ENCODE results near the gene CNST.
A peak's percentile ranks its signal among the peaks of the same experiment; 100 is the strongest.

Gene CNST, protein sequence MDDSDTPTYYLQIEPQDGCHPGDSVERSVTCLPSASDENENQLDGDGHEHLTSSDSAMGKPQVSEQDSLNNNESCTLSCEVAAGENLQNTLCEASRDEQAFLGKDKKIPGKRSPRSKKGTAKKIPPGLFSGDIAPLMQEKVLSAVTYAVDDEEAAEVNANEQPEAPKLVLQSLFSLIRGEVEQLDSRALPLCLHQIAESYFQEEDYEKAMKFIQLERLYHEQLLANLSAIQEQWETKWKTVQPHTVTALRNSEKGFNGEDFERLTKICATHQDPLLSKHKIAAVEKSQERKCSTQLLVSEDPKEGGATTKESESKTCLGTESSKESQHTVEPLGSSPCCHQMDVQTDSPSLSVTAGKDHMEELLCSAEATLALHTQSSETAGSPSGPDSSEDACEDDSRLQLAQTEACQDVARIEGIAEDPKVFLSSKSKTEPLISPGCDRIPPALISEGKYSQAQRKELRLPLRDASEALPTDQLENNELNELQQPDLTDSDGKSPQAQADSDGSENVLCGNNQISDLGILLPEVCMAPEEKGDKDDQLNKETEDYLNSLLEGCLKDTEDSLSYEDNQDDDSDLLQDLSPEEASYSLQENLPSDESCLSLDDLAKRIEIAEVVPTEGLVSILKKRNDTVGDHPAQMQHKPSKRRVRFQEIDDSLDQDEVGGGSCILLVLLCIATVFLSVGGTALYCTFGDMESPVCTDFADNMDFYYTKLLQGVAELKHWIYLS

GRCh38 chr1:246566128-246566812, at the start of gene CNST, which contains the start of gene TFB2M:
Gene CNST (plus strand): TSS chr1:246566456. CDS start chr1:246591563, 25,107 bp downstream.
Gene TFB2M (minus strand): TSS chr1:246566261. CDS start chr1:246566138, 123 bp downstream.
- Mint-ChIP-seq H3K36me3 (peaks cover 11 to 21% of the 10 kb centered on the region in 2 donors), H3K9me3 (no peaks in the 10 kb centered on the region), H3K4me3 (peak within 1 kb of the TSS; percentile 98 to 99), H3K27me3 (no peaks in the 10 kb centered on the region), H3K4me1 (peaks cover 15 to 35% of the 10 kb centered on the region in 2 donors), H3K27ac (peak within 1 kb of the TSS; percentile 99)
- peak; percentile 94 to 95 for ATAC-seq (replicated peaks)
- DNase-seq: peak; percentile 100

DNA sequence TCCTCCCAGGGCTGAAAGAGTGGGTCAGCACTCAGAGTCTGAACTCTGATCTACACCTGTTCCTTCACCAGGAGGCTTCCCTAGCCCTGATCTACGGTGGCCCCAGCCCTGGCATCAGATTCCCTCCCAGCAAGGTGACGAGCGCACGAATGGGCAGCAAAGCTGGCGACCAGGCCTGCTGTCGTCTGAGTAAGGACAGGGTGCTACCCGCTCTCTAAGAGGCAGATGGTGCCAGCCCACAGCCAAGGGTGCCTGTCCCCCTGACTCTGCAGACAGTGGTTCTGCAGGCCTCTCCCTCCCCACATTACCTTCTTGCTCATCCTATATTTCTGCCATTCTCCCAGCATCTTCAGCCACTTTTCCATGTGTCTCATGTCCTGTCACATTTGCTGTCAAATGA, 48.9 kb upstream of the CNST start:
- Mint-ChIP-seq H3K36me3 (peaks cover 0 to 2% of the 10 kb centered on the region in 2 donors), H3K27me3 (peaks cover 0 to 5% of the 10 kb centered on the region in 2 donors), H3K4me3 (no peak overlapping the region), H3K9me3 (peaks cover 0 to 12% of the 10 kb centered on the region in 2 donors), H3K4me1 (no peaks in the 10 kb centered on the region), H3K27ac (no peak overlapping the region)
- DNase-seq: no peak
- ATAC-seq (replicated peaks): no peak

- H3K27ac Mint-ChIP-seq: no peak overlapping the region
- H3K9me3 Mint-ChIP-seq: peaks cover 0 to 10% of the 10 kb centered on the region in 2 donors
Measured at GRCh38 chr1:246518456-246519205, 47.6 kb upstream of the CNST start.

GRCh38 chr1:246519514-246519913, 46.7 kb upstream of the CNST start:
- H3K27ac Mint-ChIP-seq: no peak overlapping the region
- DNase-seq (no peak), ATAC-seq (replicated peaks) (no peak)
- peaks cover 0 to 5% of the 10 kb centered on the region in 2 donors for H3K9me3 Mint-ChIP-seq
- peaks cover 0 to 2% of the 10 kb centered on the region in 2 donors for H3K36me3 Mint-ChIP-seq
- no peaks in the 10 kb centered on the region for H3K4me1 Mint-ChIP-seq
- H3K27me3 Mint-ChIP-seq: peaks cover 0 to 5% of the 10 kb centered on the region in 2 donors
- no peak overlapping the region for H3K4me3 Mint-ChIP-seq

More at GRCh38 chr1:246518456-246519205, 47.6 kb upstream of the CNST start:
- no peak overlapping the region for H3K4me3 Mint-ChIP-seq
- ATAC-seq (replicated peaks) (no peak), DNase-seq (no peak)
- H3K36me3 Mint-ChIP-seq: peaks cover 0 to 2% of the 10 kb centered on the region in 2 donors
- H3K27me3 Mint-ChIP-seq: peaks cover 0 to 5% of the 10 kb centered on the region in 2 donors
- H3K4me1 Mint-ChIP-seq: no peaks in the 10 kb centered on the region

DNA sequence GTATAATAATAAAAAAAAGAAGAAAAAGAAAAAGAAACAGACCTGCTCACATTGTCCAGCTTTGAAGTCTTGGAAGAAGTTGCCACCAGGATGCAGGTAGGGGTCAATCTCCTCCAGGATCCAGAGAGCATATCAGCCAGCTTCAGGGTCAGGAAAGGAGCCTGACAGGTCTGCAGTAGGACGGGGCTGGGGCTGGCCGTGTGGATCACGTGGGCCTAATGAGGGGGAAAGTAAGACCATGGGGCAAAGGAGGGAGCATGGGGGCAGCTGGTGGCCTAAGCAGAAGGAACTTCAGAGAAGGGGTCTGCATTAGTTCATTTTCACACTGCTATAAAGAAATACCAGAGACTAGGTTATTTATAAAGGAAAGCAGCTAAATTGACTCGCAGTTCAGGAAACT, 39.9 kb upstream of the CNST start:
- DNase-seq (no peak), ATAC-seq (replicated peaks) (no peak)
- H3K27me3 Mint-ChIP-seq: no peaks in the 10 kb centered on the region
- H3K4me1 Mint-ChIP-seq: peaks cover 4 to 5% of the 10 kb centered on the region in 2 donors
- no peak overlapping the region for H3K27ac Mint-ChIP-seq
- peaks cover 1 to 3% of the 10 kb centered on the region in 2 donors for H3K36me3 Mint-ChIP-seq
- H3K9me3 Mint-ChIP-seq: peaks cover 12% of the 10 kb centered on the region in 2 donors
- no peak overlapping the region for H3K4me3 Mint-ChIP-seq

- peaks cover 4 to 5% of the 10 kb centered on the region in 2 donors for H3K4me1 Mint-ChIP-seq
- ATAC-seq (replicated peaks): no peak
- peaks cover 1 to 4% of the 10 kb centered on the region in 2 donors for H3K36me3 Mint-ChIP-seq
- DNase-seq: no peak
- no peaks in the 10 kb centered on the region for H3K27me3 Mint-ChIP-seq
- peaks cover 13 to 14% of the 10 kb centered on the region in 2 donors for H3K9me3 Mint-ChIP-seq
- H3K4me3 Mint-ChIP-seq: no peak overlapping the region
- no peak overlapping the region for H3K27ac Mint-ChIP-seq
Measured at GRCh38 chr1:246526915-246527314, 39.3 kb upstream of the CNST start.

- Mint-ChIP-seq H3K27ac (no peak overlapping the region), H3K36me3 (peaks cover 1 to 4% of the 10 kb centered on the region in 2 donors), H3K27me3 (no peaks in the 10 kb centered on the region), H3K4me1 (peaks cover 4 to 5% of the 10 kb centered on the region in 2 donors), H3K4me3 (no peak overlapping the region), H3K9me3 (peaks cover 13 to 15% of the 10 kb centered on the region in 2 donors)
- DNase-seq: no peak
- ATAC-seq (replicated peaks): peak; percentile 27 to 46
Measured at GRCh38 chr1:246527402-246528088, 38.7 kb upstream of the CNST start.

DNA sequence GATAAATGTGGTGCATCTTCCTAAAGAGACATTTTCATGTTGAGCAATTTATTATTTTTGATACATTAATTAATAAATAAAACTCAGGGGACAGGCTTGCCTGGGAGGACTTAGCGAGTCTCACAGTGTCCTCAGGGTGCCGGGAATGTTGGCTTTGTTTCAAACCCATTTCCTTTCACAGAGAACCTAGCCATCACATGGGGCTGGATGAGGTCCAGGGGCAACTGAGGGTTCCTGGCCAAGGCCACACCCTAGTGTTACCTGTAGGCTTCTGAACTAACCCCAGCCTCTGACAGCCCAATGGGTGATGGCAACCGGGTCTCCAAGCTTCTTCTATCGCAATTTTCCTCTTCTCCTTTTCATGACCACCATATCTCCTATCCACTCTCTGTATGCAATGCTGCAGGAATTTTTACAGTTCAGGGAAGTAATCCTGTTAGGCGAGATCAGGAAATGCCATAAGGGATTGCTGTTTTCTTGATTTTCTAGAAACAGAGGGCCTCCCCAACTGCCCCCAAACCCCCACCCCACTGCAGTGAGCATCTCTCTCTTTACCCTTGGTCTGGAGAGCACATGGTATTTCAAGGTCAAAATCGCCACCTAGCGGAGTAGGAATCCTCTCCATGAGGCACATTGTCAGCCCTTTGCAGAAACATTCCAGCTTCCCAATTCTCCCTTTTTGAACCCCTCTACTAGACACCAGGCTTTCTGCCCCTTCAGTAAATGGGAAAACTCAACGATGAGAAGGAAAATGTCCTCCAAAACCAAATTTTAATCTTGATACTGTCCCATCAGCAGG, 37.1 kb upstream of the CNST start:
- no peak for ATAC-seq (replicated peaks)
- no peak for DNase-seq
- peaks cover 1 to 4% of the 10 kb centered on the region in 2 donors for H3K36me3 Mint-ChIP-seq
- H3K4me1 Mint-ChIP-seq: peaks cover 4 to 5% of the 10 kb centered on the region in 2 donors
- peaks cover 13 to 15% of the 10 kb centered on the region in 2 donors for H3K9me3 Mint-ChIP-seq
- no peak overlapping the region for H3K4me3 Mint-ChIP-seq
- no peaks in the 10 kb centered on the region for H3K27me3 Mint-ChIP-seq
- H3K27ac Mint-ChIP-seq: no peak overlapping the region

GRCh38 chr1:246530482-246530881, 35.8 kb upstream of the CNST start:
- H3K4me3 Mint-ChIP-seq: no peak overlapping the region
- H3K4me1 Mint-ChIP-seq: peaks cover 4 to 5% of the 10 kb centered on the region in 2 donors
- H3K27me3 Mint-ChIP-seq: no peaks in the 10 kb centered on the region
- H3K27ac Mint-ChIP-seq: no peak overlapping the region
- H3K36me3 Mint-ChIP-seq: peaks cover 1 to 4% of the 10 kb centered on the region in 2 donors
- ATAC-seq (replicated peaks) (peak in 1 of 2 donors; percentile 43), DNase-seq (no peak)
- H3K9me3 Mint-ChIP-seq: peaks cover 13 to 15% of the 10 kb centered on the region in 2 donors

- no peak for DNase-seq
- Mint-ChIP-seq H3K4me3 (no peak overlapping the region), H3K4me1 (peaks cover 0 to under 1% of the 10 kb centered on the region in 2 donors), H3K27ac (no peak overlapping the region), H3K9me3 (peaks cover 12 to 13% of the 10 kb centered on the region in 2 donors), H3K27me3 (no peaks in the 10 kb centered on the region), H3K36me3 (peaks cover 4 to 5% of the 10 kb centered on the region in 2 donors)
- ATAC-seq (replicated peaks): no peak
Measured at GRCh38 chr1:246532519-246532918, 33.7 kb upstream of the CNST start.

DNA sequence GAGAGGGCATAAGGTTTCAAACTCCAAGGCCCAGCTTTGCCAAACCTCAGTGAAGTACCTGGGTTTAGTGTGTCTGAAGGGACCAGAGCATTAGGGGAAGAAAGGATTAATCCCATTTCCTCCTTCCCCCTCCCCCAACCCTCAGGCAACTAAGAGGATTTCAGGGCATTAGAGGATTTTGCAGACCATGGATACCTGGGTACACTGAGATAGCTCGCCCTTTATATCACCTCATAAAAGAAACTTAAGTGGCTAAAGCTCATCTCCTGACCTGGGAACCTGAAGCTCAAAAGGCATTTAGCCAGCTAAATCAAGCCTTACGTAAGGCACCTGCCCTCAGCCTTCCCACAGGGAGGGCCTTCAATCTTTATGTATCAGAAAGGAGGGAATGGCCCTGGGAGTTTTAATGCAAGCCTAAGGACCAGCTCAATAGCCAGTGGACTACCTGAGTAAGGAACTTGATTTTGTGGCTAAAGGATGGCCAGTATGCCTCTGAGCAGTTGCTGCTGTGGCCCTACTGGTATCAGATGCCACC, 32.8 kb upstream of the CNST start:
- Mint-ChIP-seq H3K4me1 (no peaks in the 10 kb centered on the region), H3K27me3 (no peaks in the 10 kb centered on the region), H3K36me3 (peaks cover 7 to 9% of the 10 kb centered on the region in 2 donors), H3K4me3 (no peak overlapping the region), H3K27ac (no peak overlapping the region), H3K9me3 (peaks cover 12 to 13% of the 10 kb centered on the region in 2 donors)
- ATAC-seq (replicated peaks) (no peak), DNase-seq (no peak)

DNA sequence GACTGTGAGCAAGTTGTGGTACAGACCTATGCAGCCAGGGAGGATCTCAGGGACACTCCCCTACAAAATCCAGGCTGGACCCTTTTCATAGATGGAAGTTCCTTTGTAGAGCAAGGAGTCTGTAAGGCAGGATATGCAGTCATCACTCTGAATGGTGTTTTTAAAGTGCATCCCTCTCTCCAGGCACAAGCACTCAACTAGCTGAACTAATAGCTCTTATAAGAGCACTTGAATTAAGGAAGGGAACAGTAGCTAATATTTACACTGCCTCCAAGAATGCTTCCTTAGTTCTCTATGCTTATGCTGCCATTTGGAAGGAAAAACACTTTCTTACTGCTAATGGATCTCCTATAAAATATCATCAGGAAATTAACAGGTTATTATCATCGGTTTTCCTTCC, 32.1 kb upstream of the CNST start:
- Mint-ChIP-seq H3K9me3 (peaks cover 11 to 13% of the 10 kb centered on the region in 2 donors), H3K27ac (no peak overlapping the region), H3K4me3 (no peak overlapping the region), H3K4me1 (no peaks in the 10 kb centered on the region), H3K27me3 (no peaks in the 10 kb centered on the region), H3K36me3 (peaks cover 12 to 15% of the 10 kb centered on the region in 2 donors)
- DNase-seq (no peak), ATAC-seq (replicated peaks) (no peak)

Measured in stimulated activated naive B cell treated with anti-CD40 and anti-IgM and Interleukin-4, amounts not matched to agents 10 μg/mL and 1 μg/mL and 100 μg/mL, for 72 hours (primary cell).